GM19468 (cell line): Measurements from ENCODE around the gene CDK19.

Source experiments
- ATAC-seq: cut with Tn5 transposase; IDR thresholded peaks from one replicate; pipeline ENCODE4 v1.9.1; 2021; ENCODE audit warnings: mild to moderate bottlenecking, moderate library complexity, moderate number of reproducible peaks; ENCODE audit not compliant: unreplicated experiment; ENCODE audit errors: extremely low read depth

CDK19 gene

DNA sequence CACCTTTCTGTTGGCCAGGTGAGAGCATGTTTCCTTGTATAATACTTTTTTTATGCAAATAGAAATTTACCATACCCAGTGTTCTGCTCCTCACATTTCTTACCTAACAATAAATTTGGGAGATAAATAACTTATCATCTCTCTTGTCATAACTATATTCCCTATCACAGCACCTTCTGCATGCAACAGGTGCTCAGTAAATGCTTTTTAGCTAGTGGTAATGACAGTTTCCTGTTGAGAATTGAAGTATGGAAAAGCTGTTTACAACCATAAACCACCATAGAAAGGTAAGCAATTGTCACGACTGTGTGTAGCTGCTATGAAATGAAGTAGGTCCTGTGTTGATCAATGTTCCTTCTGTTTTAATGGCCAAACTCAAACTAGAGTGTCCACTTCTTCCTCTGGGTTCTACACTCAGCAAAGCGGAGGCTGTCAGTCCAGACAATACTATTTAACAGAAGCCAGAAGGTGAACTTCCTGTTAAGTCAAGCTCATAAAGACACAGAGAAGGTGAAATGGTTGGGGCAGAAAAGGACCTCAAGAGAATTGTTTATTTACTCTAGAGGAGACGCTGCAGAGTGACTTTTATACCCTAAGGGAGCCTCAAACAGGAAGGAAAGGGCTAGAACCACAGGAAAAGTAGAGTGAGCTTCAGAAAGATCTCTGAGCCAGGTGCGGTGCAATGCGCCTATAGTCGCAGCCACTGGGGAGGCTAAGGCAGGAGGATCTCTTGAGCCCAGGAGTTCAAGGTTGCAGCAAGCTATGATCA lies 254.8 kb downstream of the CDK19 start:
- ATAC-seq: no peak
